HG03095 (cell line): ENCODE results near the gene DAPK2.

ENCODE experiments used
- ATAC-seq: cut with Tn5 transposase; IDR thresholded peaks from one replicate; pipeline ENCODE4 v1.9.1; 2021; ENCODE audit warnings: moderate library complexity; ENCODE audit not compliant: unreplicated experiment

The DAPK2 gene

GRCh38 chr15:63945007-63945788, 101.1 kb downstream of the DAPK2 start:
- ATAC-seq, result no peak

GRCh38 chr15:63944681-63944955, 101.7 kb downstream of the DAPK2 start:
- ATAC-seq, result no peak

DNA sequence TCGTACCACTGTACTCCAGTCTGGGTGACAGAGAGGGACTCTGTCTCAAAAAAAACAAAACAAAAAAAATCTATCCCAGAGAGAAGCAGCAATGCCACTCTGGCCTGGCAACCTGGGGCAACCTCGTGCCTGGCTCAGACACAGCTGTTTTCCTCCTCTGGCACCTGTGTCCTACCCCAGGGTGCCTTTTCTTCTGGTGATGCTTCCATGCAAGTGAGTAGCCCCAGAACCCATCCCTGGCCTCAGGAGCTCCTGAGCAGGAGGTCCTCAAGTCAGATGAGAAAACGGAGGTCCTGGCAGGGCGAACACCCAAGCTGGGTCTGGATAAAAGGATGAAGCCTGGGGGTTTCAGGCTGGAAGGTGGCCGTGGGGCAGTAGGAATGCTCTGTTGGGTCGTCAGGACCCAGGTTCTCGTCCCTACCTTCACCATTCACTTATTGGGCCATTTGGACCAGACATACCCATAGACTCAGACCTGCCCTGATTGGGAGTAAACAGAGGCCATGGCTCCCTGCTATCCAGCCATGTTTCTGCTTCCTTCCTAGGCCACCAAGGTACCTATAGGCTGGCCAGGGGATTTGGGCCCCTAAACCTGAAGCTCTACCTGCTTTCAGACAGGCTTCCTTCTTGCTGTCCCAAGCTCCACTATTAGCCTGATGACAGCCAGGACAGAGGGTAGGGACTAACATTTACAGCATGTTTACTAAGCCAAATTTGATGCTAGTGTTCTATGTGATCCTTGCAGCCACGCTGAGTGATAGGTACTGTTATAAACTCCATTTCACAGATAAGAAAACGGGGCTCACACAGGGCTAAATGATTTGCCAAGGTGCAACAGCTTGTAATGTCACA, 102.2 kb downstream of the DAPK2 start:
- no peak for ATAC-seq

DNA sequence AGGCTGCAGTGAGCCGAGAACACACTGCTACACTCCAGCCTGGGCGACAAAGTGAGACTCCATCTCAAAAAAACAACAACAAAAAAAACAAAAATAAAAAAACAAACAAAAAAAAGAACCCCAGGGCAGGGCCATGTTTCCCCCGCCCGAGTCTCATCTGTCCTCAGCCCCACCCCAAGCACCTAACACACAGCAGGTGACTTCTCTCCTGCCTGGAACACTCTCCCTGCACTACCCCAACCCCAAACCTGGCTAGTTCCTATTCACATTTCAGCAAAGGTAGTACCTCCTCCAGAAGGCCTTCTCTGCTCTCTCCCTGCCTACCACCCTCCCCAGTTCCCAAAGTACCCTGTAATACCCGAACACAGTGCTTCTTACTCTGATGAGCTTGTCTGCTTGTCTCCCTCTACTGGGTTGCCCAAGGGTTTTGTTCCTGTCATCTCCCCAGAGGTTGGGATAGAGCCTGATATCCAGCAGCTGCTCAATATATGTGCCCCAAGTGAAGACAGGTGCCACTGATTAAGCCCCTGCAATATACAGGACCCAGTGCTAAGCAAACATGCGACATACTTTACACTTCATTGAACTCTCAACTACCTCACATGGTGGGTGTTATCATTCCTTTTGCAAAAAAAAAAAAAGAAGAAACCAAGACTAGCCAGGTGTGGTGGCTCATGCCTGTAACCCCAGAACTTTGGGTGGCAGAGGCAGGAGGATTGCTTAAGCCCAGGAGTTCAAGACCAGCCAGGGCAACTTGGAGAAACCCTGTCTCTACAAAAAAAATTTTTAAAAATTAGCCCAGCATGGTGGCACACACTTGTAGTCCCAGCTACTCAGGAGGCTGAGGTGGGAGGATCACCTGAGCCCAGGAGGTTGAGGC, 103.6 kb downstream of the DAPK2 start:
- ATAC-seq, result no peak

DNA sequence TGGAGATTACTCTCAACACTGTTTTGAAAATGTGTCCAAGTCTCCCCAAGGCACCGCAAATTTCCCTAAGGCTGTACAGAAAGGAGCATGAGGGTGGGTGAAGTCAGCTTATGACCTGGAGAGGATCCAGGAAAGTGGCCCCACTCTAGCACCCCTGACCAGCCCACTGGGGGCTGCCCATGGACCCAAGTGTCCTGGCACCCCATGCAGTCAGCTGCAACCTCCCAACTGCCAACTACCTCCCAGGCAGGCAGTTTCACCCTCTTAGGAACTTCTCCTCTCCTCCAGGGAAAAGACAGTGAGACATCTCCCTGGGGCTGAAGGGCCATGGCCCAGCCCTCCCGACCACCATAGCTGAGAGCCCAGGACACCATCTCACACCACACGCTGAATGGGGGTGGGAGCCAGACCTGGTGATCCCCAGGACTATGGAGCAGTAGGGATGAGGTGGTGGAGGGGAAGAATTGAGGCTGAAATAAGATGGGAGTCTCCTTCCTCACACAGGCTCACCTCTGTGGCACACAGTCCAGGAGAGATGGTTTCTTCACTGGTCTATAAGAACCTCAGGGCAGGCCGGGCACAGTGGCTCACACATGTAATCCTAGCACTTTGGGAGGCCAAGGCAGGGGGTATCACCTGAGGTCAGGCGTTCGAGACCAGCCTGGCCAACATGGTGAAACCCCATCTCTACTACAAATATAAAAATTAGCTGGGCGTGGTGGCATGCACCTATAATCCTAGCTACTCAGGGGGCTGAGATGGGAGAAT, 104.4 kb downstream of the DAPK2 start:
- ATAC-seq, result no peak

DNA sequence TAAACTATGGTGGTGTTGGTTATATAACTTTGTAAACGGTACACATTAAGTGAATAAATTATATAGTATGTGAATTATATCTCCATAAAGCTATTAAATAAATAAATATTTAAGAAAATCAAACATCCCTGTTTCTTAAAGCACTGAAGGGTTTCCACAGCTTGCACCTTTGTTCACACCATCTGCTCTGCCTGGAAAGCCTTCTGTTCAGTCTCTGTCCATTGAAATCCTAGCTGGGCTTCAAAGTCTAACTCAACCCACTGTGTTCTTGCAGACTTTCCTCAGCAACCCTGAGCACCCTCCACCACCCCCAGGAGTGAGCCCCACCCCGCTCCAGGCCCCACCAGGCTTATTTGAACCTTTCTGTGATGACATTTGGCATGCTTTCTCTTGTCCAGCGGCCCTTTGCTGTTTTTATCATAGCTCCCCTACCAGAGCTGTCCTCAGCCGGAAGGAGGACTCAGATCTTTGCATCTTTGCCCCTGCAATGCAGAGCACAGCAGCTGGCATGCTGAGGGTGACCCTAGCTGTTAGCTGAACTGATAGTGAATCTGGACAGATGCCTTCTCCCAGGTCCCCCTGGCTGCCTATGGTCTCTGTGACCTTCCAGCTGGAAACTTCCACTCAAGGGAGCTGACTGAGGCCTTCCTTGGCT, 105.2 kb downstream of the DAPK2 start:
- ATAC-seq, result no peak

GRCh38 chr15:63939531-63940130, 106.7 kb downstream of the DAPK2 start:
- no peak for ATAC-seq

DNA sequence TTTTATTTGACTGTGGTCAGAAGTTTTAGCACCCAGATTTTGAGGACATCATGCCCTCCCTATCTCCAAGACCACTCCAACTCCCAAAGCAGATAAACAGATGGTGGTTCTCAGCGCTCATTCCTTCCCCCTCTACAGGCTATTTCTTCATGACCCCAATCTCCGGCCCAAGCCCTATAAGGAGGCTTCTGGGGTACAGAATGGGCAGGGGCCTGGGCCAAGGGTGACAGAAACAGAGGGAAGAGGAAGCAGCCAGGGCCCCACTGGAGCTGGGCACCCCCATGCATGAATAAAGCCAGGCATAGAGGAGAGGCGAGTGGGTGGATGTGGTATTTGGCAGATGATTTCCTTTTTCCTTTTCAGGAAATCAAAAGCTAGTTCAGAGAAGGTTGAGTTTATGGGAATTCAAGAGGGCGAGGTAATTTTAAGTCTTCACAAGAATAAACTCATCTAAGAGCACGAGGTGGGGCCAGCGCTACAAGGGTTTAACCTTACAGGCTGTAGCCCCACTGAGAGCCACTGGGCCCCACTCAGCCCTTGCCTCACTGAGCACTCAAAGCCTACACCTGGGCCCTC, 107.7 kb downstream of the DAPK2 start:
- no peak for ATAC-seq

- ATAC-seq, result no peak
Observed at GRCh38 chr15:63933522-63933921, 112.8 kb downstream of the DAPK2 start.

DNA sequence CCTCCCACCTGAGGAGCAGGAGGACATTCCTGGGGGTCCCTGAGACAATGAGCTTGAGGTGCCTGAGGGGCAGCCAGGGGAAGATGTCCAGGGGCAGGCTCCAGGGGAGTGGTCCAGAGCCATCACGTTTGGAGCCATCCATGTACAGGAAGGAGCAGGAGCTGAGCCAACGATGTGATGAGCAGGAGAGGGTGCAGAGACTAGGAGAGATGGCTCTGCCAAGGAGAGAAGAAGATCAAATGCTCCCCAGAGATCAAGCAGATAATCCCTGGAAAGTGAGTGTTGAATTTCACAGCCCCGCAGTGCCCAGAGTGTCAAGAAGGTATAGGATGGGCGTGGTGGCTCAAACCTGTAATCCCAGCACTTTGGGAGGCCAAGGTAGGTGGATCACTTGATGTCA, 114.7 kb downstream of the DAPK2 start:
- ATAC-seq, result no peak

DNA sequence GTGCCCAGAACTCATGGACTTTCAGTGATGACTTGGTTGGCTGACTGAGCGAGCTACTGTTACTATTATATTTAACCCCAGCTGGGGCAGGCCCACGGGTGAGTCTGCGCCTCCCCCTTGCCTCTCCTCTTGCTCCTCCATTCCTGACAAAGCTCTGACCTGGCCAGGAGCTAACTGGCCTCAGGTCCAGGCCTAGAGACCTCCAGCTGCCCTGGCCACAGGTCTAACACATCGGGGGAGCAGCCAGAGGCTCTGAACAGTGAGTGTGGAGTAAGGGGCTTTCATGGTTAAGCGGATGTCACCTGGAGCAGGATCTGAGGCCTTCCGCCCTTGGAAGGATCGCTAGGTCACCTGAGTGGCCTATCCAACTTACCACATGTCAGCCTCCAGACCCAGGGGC, 116.3 kb downstream of the DAPK2 start:
- ATAC-seq, result no peak

DNA sequence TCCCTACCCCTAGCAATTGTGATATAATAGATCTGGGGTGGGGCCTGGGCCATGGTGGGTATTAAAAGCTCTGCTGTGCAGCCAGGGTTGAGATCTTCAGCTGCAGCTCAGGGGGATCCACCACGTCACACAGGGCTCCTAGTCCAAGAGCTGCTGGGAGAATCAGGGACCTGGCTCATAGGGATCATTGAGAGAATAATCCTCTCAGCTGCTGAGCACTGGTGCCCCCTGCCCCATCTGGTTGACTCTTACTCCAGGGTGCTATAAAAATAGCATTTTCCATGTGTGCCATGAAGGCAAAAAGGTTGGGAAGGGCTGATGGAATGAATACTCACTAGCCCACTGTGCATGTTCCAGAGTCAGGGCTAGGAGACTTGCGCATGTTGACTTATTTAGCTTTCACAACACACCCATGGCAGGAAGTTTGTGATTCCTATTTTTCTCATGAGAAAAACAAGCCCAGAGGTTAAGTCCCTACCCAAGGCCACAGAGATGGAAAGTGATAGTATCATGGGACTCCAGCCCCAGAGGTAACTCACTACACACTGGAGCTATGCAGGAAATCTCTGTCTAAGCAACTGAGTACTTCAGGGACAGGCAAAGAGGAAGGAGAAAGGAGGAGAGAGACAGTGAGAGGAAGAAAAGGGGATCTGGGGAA, 118.0 kb downstream of the DAPK2 start:
- ATAC-seq, result no peak

GRCh38 chr15:63923993-63924950, 122.0 kb downstream of the DAPK2 start:
- ATAC-seq, result no peak

DNA sequence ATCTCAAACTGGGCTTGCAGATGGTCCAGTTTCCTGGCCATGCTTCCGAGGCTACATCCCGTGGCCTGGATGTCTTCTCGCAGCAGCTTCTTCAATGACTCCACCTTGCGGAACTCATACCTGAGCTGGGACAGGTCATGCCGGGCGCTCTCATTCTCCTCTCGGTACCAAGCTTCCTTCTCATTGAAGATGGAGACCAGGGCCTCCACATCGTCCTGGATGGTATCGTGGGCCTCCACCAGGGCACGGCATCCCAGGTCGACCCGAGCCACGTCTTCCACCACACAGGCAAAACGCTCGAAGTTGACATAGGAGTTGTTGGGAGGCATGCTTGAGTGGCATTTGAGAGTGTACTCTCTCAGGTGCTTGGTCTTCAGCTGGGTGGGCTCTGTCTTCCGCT, 123.4 kb downstream of the DAPK2 start:
- no peak for ATAC-seq

DNA sequence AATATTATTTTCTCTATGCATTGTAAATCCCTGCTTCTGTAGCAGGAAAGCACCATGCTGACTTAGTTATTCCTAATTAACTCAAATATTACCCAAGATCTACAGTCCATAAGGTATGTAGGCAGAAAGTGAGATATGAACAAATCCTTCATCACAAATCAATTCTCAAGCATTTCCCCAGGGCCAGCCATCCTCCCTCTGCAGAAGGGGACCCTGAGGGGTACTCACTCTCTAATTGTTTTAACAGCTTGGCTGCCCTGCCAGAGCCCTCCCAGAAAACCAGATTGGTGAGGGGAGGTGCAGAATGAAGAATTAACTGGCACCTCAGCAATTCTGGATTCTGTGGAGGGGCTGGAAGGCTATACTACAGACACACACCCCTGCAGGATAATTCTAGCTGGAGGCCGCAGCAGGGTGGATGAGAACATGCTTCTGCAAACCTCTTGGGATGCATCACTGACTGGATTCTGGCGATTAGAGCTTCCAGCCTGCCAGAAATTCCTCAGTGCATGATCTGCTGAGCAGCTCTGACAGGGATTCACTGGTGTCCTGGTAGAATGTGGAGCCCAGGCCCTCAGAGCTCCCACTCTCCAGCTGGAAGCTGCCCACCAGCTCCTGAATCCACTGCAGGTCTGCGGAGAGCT, 123.9 kb downstream of the DAPK2 start:
- ATAC-seq, result no peak

GRCh38 chr15:63920504-63921175, 125.6 kb downstream of the DAPK2 start:
- no peak for ATAC-seq

DNA sequence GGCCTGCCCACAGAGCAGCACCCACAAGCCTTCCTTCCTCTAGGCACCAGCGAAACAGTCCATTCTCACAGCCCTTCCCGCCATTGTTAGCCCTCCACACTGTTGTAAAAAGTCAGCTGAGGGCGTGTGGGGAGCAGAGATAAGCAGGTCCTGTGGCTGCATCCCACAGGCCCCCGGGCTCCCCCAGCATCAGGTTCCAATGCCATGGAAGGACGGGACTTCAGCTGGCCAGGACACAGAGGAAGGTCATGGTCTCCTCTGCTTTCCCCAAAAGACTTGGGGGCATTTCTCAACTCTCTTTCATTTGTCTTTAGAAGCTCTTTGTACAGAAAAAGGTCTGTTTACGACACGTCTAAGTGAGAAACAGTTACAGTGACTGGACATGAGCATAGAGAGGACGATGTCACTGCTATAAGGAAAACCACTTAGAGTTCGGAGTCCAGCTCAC, 127.4 kb downstream of the DAPK2 start:
- ATAC-seq, result no peak
